OCI-LY1 (cell line): ENCODE results near the gene CEP76.

ENCODE experiments used
- CTCF ChIP-seq: fragments of 200-600 bp; sonication (generic), shearing (Covaris generic); IDR thresholded peaks from 2 replicates; pipeline ENCODE4 v1.5.1; 2017; ENCODE audit warnings: mild to moderate bottlenecking, antibody characterized with exemption, low read length, moderate library complexity, mixed read lengths
- EZH2 ChIP-seq: fragments of 200-600 bp; sonication (generic), shearing (Covaris generic); IDR thresholded peaks from 2 replicates; pipeline ENCODE4 v1.8.0; 2017; ENCODE audit warnings: borderline replicate concordance, mixed run types, mild to moderate bottlenecking, antibody characterized with exemption, low read length, moderate library complexity, mixed read lengths

GRCh38 chr18:12659904-12660605 is 42.5 kb downstream of the CEP76 start:
- TF ChIP-seq CTCF (peak; percentile 98), EZH2 (no peak)
